Omental fat pad (tissue), 4 donors: Measurements from ENCODE around the gene AXDND1. TPM values are rescaled to one million over a fixed set of nuclear protein-coding genes. Genes with fewer than 3 reads are reported as not detected.
A peak's percentile ranks its signal among the peaks of the same experiment; 100 is the strongest.
"Not testable (repeated sequence)": the region's sequence is repeated elsewhere in the genome, so short reads cannot be mapped to it uniquely, and the experiment has no call there.

Experiments
- ATAC-seq: fragments of 150-250 bp; one replicate; pipeline ENCODE4 v1.9.1; 2016; ENCODE audit warnings: mild to moderate bottlenecking, moderate library complexity; ENCODE audit not compliant: low FRiP score
- DNase-seq: peaks from one replicate; pipeline ENCODE4 v3.0.0-alpha.2; 2019; ENCODE audit warnings: low spot score
- total RNA-seq, 4 donors: library from RNA; depleted of rRNA; stranded (reverse); fragments of >200 nt; gene quantifications; one replicate each; pipeline ENCODE4 v1.1.0, GENCODE V29; 2016
- TF ChIP-seq, protein P1 (sequence below), 3 donors: fragments of 450-650 bp; IDR thresholded peaks; one replicate each; pipeline ENCODE4 v1.5.1; 2016 to 2017; ENCODE audit warnings: antibody characterized with exemption in 3 of 3, mild to moderate bottlenecking in 3 of 3, moderate library complexity in 2 of 3

The AXDND1 gene
- total RNA-seq, 4 donors from 2014 or later: 0.25 to 0.28 TPM; not detected in 2

DNA sequence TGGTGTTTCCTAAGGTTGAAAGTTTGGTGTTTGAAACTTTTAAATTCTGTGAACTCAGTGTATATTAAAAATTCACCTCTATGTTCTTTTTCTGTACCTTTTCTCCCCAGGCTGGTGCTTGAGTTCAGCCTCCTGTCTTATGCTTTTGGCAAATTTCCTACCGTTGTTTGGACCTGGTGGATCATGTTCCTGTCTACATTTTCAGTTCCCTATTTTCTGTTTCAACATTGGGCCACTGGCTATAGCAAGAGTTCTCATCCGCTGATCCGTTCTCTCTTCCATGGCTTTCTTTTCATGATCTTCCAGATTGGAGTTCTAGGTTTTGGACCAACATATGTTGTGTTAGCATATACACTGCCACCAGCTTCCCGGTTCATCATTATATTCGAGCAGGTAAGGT lies 24.9 kb upstream of the AXDND1 start:
- DNase-seq: no peak
- no peak for ATAC-seq
- TF ChIP-seq, protein P1, sequence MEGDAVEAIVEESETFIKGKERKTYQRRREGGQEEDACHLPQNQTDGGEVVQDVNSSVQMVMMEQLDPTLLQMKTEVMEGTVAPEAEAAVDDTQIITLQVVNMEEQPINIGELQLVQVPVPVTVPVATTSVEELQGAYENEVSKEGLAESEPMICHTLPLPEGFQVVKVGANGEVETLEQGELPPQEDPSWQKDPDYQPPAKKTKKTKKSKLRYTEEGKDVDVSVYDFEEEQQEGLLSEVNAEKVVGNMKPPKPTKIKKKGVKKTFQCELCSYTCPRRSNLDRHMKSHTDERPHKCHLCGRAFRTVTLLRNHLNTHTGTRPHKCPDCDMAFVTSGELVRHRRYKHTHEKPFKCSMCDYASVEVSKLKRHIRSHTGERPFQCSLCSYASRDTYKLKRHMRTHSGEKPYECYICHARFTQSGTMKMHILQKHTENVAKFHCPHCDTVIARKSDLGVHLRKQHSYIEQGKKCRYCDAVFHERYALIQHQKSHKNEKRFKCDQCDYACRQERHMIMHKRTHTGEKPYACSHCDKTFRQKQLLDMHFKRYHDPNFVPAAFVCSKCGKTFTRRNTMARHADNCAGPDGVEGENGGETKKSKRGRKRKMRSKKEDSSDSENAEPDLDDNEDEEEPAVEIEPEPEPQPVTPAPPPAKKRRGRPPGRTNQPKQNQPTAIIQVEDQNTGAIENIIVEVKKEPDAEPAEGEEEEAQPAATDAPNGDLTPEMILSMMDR (IDR thresholded peaks at IDR 0.05): no peak

DNA sequence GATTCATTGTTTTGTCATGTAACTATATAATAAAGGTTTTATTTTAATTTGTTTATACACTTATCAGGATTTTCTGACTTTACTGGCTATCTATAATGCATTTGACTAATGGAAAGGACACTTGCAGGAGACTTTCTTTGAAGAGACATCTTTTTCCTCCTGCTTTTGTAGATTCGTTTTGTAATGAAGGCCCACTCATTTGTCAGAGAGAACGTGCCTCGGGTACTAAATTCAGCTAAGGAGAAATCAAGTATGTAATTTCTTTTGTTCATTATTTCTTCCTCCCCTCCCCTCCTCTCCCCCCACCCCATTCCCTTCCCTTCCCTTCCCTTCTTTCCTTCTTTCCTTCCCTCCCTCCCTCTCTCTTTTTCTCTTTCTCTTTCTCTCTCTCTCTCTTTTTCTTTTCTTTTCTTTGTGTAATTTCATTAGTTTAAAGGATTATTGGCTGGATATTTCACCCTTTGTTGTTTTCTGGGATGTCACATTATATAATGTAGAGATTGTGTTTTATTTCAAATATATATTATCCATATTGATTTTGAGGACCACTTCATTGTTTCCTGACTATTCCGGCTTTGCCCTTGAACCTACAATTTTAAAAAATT lies 23.7 kb upstream of the AXDND1 start:
- DNase-seq (no peak), ATAC-seq (no peak)
- TF ChIP-seq, protein P1 (IDR thresholded peaks at IDR 0.05): no peak

DNA sequence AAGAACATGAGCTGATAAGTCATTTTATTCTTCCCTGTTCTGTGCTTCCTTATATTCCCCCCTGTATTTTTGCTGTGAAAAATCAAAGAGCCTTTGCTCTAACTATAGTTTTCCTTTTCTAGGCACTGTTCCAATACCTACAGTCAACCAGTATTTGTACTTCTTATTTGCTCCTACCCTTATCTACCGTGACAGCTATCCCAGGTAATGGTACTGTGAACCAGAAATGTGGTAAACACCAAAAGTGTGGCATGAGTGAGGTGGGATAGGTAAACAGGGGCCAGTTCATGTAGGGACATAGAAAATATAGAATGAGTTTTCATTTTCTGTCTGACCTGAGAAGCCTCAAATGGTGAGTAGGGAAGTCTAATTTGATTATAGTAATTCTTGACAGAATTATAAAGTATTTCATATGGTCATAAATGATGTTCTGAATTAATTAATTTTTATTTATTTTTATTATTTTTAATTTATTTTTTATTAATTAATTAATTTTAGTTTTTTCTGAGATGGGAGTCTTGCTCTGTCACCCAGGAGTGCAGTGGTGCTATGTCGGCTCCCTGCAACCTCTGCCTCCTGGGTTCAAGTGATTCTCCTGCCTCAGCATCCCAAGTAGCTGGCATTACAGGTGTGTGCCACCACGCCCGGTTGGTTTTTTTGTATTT lies 22.9 kb upstream of the AXDND1 start:
- TF ChIP-seq, protein P1 (IDR thresholded peaks at IDR 0.05): no peak
- no peak for ATAC-seq

DNA sequence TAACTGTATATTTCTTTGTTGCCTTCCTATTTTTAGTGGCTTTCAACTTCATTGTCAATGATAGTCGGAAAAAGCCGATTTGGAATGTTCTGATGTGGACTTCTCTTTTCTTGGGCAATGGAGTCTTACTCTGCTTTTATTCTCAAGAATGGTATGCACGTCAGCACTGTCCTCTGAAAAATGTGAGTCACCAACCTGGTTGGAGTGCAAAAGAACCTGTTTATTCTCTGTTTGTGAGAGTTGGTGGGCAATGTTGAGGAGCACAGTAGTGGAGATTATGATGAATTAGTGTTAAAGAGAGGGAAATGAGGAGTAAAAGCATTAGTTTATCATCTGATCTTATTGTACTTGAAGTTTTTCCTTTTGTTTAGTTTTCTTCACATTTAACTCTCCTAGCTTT lies 14.5 kb upstream of the AXDND1 start:
- ATAC-seq: no peak
- DNase-seq: no peak
- TF ChIP-seq, protein P1 (IDR thresholded peaks at IDR 0.05): no peak

More for the DNA sequence above, 22.9 kb upstream of the AXDND1 start:
- DNase-seq: no peak

DNA sequence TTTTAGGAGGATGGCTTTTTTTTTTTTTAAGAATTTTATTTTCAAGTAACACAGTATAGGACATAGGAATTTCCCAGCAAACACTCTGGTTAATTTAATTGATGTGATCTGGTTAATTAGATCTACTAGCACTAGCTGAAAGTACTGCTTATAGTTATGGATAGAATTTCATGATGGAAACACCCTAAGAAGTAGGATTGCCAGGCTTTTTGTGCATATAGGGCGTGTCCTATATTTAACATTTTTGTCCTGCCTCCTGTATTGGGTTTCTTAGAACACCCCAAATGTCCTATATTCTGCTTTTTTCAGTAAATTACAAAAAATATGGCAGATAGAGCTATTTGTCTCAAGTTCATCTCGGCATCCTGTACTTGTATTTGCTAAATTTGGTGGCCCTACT lies 13.5 kb upstream of the AXDND1 start:
- DNase-seq: no peak
- ATAC-seq: no peak
- TF ChIP-seq, protein P1 (IDR thresholded peaks at IDR 0.05): no peak

DNA sequence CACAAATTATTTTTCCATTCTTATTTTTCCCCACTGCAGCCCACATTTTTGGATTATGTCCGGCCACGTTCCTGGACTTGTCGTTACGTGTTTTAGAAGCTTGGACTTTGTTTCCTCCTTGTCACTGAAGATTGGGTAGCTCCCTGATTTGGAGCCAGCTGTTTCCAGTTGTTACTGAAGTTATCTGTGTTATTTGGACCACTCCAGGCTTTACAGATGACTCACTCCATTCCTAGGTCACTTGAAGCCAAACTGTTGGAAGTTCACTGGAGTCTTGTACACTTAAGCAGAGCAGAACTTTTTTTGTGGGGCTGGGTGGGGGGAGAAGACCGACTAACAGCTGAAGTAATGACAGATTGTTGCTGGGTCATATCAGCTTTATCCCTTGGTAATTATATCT lies 12.2 kb upstream of the AXDND1 start:
- DNase-seq (no peak), ATAC-seq (peak; percentile 85)
- TF ChIP-seq, protein P1 (IDR thresholded peaks at IDR 0.05): no peak

DNA sequence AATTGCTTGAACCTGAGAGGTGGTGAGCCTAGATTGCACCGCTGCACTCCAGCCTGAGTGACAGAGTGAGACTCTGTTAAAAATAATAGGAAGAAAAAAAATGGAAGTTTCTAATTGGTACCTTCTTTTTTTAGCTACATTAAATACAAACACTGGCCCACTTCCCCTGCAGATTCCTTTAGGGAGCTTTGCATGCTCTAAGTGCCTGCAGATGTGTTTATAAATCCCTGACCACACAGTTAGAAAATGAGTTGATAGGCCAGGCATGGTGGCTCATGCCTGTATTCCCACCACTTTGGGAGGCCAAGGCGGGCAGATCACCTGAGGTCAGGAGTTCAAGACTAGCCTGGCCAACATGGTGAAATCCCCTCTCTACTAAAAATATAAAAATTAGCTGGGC lies 4.1 kb upstream of the AXDND1 start:
- not testable (repeated sequence) for ATAC-seq

More for the DNA sequence above, 4.1 kb upstream of the AXDND1 start:
- not testable (repeated sequence) for DNase-seq
